CD14-positive monocyte (primary cell): Measurements from ENCODE around the gene CCDC88A. TPM values are rescaled to one million over a fixed set of nuclear protein-coding genes. Genes with fewer than 3 reads are reported as not detected.

Experiments
- DNase-seq, 3 donors: peaks; one replicate each; pipeline ENCODE4 v3.0.0-alpha.2; 2011 to 2022
- H2AFZ ChIP-seq: 2 replicates; pipeline ENCODE4 v1.6.0; 2012; ENCODE audit warnings: mild to moderate bottlenecking, low read depth, low read length, inconsistent platforms; ENCODE audit not compliant: insufficient read depth, poor library complexity, severe bottlenecking
- H3K27ac ChIP-seq, 2 donors: 1 replicate in 1 of 2; 2 replicates in 1 of 2; pipeline ENCODE4 v1.5.1; 2012 to 2013; ENCODE audit warnings: low read length in 2 of 2, control low read depth in 1 of 2, inconsistent platforms in 1 of 2, low read depth in 1 of 2, mild to moderate bottlenecking in 1 of 2
- H3K27me3 ChIP-seq, 2 donors: one replicate each; pipeline versions ENCODE4 v1.6.0 to v1.6.1; 2011 to 2013; ENCODE audit warnings: low read length in 2 of 2; ENCODE audit not compliant: control insufficient read depth in 2 of 2, insufficient read depth in 2 of 2
- H3K36me3 ChIP-seq, 2 donors: replicated peaks in 1 of 2; 1 replicate in 1 of 2; 2 replicates in 1 of 2; pipeline versions ENCODE4 v1.5.1 to v1.6.1; 2012 to 2013; ENCODE audit warnings: low read length in 2 of 2, control low read depth in 1 of 2, inconsistent platforms in 1 of 2, mild to moderate bottlenecking in 1 of 2; ENCODE audit not compliant: insufficient read depth in 2 of 2, control insufficient read depth in 1 of 2
- H3K4me1 ChIP-seq, 2 donors: 1 replicate in 1 of 2; 2 replicates in 1 of 2; pipeline versions ENCODE4 v1.5.1 to v1.6.1; 2012 to 2013; ENCODE audit warnings: low read length in 2 of 2, control low read depth in 1 of 2, inconsistent platforms in 1 of 2, mild to moderate bottlenecking in 1 of 2, moderate library complexity in 1 of 2; ENCODE audit not compliant: insufficient read depth in 2 of 2, control insufficient read depth in 1 of 2
- H3K4me2 ChIP-seq: replicated peaks from 2 replicates; pipeline ENCODE3; 2012; ENCODE audit warnings: low read length, moderate library complexity, mild to moderate bottlenecking; ENCODE audit not compliant: poor library complexity, severe bottlenecking; ENCODE audit errors: extremely low read depth
- H3K4me3 ChIP-seq, 3 experiments: fragments of 200-600 bp in 1 of 3; sonication (generic) in 1 of 3; replicated peaks in 1 of 3; 1 replicate in 2 of 3; 2 replicates in 1 of 3; pipeline ENCODE4 v1.5.1; 2011 to 2013; ENCODE audit warnings: low read length in 3 of 3, mild to moderate bottlenecking in 3 of 3, control low read depth in 2 of 3, low read depth in 2 of 3, inconsistent platforms in 1 of 3, moderate library complexity in 1 of 3
- H3K79me2 ChIP-seq: 2 replicates; pipeline ENCODE4 v1.6.0; 2012; ENCODE audit warnings: mild to moderate bottlenecking, control low read depth, inconsistent platforms, low read length, moderate library complexity; ENCODE audit not compliant: insufficient read depth
- H3K9ac ChIP-seq: 2 replicates; pipeline ENCODE4 v1.6.0; 2017; ENCODE audit warnings: low read length, mild to moderate bottlenecking; ENCODE audit not compliant: insufficient read depth, poor library complexity, severe bottlenecking
- H3K9me3 ChIP-seq, 2 donors: replicated peaks in 1 of 2; 1 replicate in 1 of 2; 2 replicates in 1 of 2; pipeline versions ENCODE4 v1.5.1 to v1.6.1; 2012 to 2013; ENCODE audit warnings: low read length in 2 of 2, control low read depth in 1 of 2; ENCODE audit not compliant: control insufficient read depth in 1 of 2, insufficient read depth in 1 of 2
- H4K20me1 ChIP-seq: 2 replicates; pipeline ENCODE4 v1.6.0; 2012; ENCODE audit warnings: mild to moderate bottlenecking, low read length, control low read depth, moderate library complexity; ENCODE audit not compliant: insufficient read depth
- H3K27ac Mint-ChIP-seq, 7 donors: one replicate each; pipeline ENCODE4 v1.8.0; 2020; ENCODE audit warnings: mild to moderate bottlenecking in 7 of 7, mixed read lengths in 7 of 7, moderate library complexity in 6 of 7, inconsistent platforms in 2 of 7
- H3K27me3 Mint-ChIP-seq, 3 donors: one replicate each; pipeline ENCODE4 v1.8.0; 2021 to 2022; ENCODE audit warnings: low read depth in 3 of 3, mild to moderate bottlenecking in 3 of 3, mixed read lengths in 3 of 3, moderate library complexity in 3 of 3, inconsistent platforms in 1 of 3
- H3K36me3 Mint-ChIP-seq, 2 donors: one replicate each; pipeline ENCODE4 v1.8.0; 2020; ENCODE audit warnings: mixed read lengths in 2 of 2, inconsistent platforms in 1 of 2, mild to moderate bottlenecking in 1 of 2
- H3K4me1 Mint-ChIP-seq: one replicate; pipeline ENCODE4 v1.8.0; 2020; ENCODE audit warnings: mild to moderate bottlenecking, mixed read lengths
- H3K4me3 Mint-ChIP-seq, 2 donors: one replicate each; pipeline ENCODE4 v1.8.0; 2020; ENCODE audit warnings: mild to moderate bottlenecking in 2 of 2, mixed read lengths in 2 of 2, moderate library complexity in 1 of 2
- H3K9me3 Mint-ChIP-seq, 7 donors: one replicate each; pipeline ENCODE4 v1.8.0; 2020 to 2022; ENCODE audit warnings: mixed read lengths in 7 of 7, mild to moderate bottlenecking in 6 of 7, moderate library complexity in 6 of 7, inconsistent platforms in 2 of 7
- CTCF ChIP-seq: fragments of 200-600 bp; IDR thresholded peaks from one replicate; pipeline ENCODE4 v1.8.0; 2022; ENCODE audit warnings: antibody characterized with exemption, mild to moderate bottlenecking
- WGBS: methylation state at CpG from one replicate; pipeline ENCODE4 v1.1.5; 2013; ENCODE audit warnings: missing lambda C conversion rate; ENCODE audit not compliant: insufficient coverage; 5-methylcytosine and 5-hydroxymethylcytosine counted together
- intact Hi-C, 2 donors: fragments of 100-400 bp; cut with micrococcal nuclease; formaldehyde crosslinking; loops; one replicate each; pipeline versions ENCODE4 v1.15.0 to v1.15.1; 2023
- polyA plus RNA-seq, 3 donors: library from polyadenylated mRNA; depleted of rRNA in 1 of 3; unstranded in 2 of 3; stranded (reverse) in 1 of 3; fragments of 300-500 nt in 2 of 3; fragments of >200 nt in 1 of 3; fragmentation: Illumina TruSeq in 2 of 3; gene quantifications; 1 replicate in 2 of 3; 2 replicates in 1 of 3; pipeline ENCODE4 v1.2.3, GENCODE V29; 2012 to 2021

The CCDC88A gene
- polyA plus RNA-seq, 3 donors, result 9.9 to 57.1 (median 17.9) TPM

GRCh38 chr2:55327470-55328230 is 92.0 kb downstream of the CCDC88A start:
- Histone ChIP-seq H3K27me3 (no peaks in the 10 kb centered on the region), H3K9me3 (no peaks in the 10 kb centered on the region), H3K4me1 (no peaks in the 10 kb centered on the region), H3K4me3 (no peak overlapping the region), H3K36me3 (peaks cover 83 to 95% of the 10 kb centered on the region in 2 donors), H2AFZ (no peak overlapping the region), H3K27ac (no peak overlapping the region), H4K20me1 (no peaks in the 10 kb centered on the region), H3K9ac (no peak overlapping the region), H3K4me2 (no peak overlapping the region), H3K79me2 (no peaks in the 10 kb centered on the region)
- Mint-ChIP-seq H3K36me3 (peaks cover 55 to 81% of the 10 kb centered on the region in 2 donors), H3K27me3 (no peaks in the 10 kb centered on the region), H3K27ac (peak overlapping the region in 1 of 7 donors; percentile 45), H3K4me1 (no peaks in the 10 kb centered on the region), H3K4me3 (no peak overlapping the region), H3K9me3 (peaks cover 0 to 6% (median 1%) of the 10 kb centered on the region in 7 donors)
- TF ChIP-seq CTCF, result no peak
- no peak for DNase-seq
- no CpG with 5 or more reads among the region's 3 CpGs for WGBS
- intact Hi-C loops, result loop anchor here in 1 of 2 donors (10.0 kb wide), 1 partner anchor 237 kb away; no protein-coding TSS in a partner anchor

- Mint-ChIP-seq H3K36me3 (peaks cover 72 to 89% of the 10 kb centered on the region in 2 donors), H3K4me3 (no peak overlapping the region), H3K4me1 (no peaks in the 10 kb centered on the region), H3K9me3 (no peaks in the 10 kb centered on the region), H3K27me3 (no peaks in the 10 kb centered on the region), H3K27ac (peak overlapping the region in 1 of 7 donors; percentile 32)
- Histone ChIP-seq H3K4me3 (no peak overlapping the region), H3K27ac (no peak overlapping the region), H3K9me3 (no peaks in the 10 kb centered on the region), H3K27me3 (no peaks in the 10 kb centered on the region), H4K20me1 (no peaks in the 10 kb centered on the region), H3K4me2 (no peak overlapping the region), H3K36me3 (peaks cover 94 to 99% of the 10 kb centered on the region in 2 donors), H3K79me2 (no peaks in the 10 kb centered on the region), H3K9ac (no peak overlapping the region), H2AFZ (no peak overlapping the region), H3K4me1 (no peaks in the 10 kb centered on the region)
- TF ChIP-seq CTCF, result no peak
- WGBS, result 100% methylated on average over 1 of the region's 1 CpG
- no peak for DNase-seq
- intact Hi-C loops, result no loop called here
Measured at GRCh38 chr2:55314985-55315384, 104.7 kb downstream of the CCDC88A start.
